ENCODE data around the gene CDON. TPM values are rescaled to one million over a fixed set of nuclear protein-coding genes. Genes with fewer than 3 reads are reported as not detected.

The CDON gene
- total and polyA plus RNA-seq, 2 donors (not counting 1 experiment from before 2014, with no cell fraction given): 0.01 TPM; not detected in 1

GRCh38 chr11:125948278-125949051 lies 114.2 kb downstream of the CDON start:
- Histone ChIP-seq H3K4me2 (replicated peaks; ENCODE audit: low read depth, low read length, poor library complexity, severe bottlenecking) (no peak overlapping the region), H3K9ac (ENCODE audit: low read length) (no peak overlapping the region), H3K79me2 (ENCODE audit: control insufficient read depth, insufficient read depth, low read length) (no peaks in the 10 kb centered on the region), H3K27ac (ENCODE audit: low read length in 2 of 2) (no peak overlapping the region), H3K27me3 (replicated peaks in 1 of 4; ENCODE audit: control extremely low read depth in 1 of 4, control insufficient read depth in 3 of 4, insufficient read depth in 4 of 4, low read length in 3 of 4) (no peaks in the 10 kb centered on the region), H3K4me3 (ENCODE audit: control extremely low read depth in 1 of 5, extremely low read depth in 1 of 5, insufficient read depth in 1 of 5, low read depth in 2 of 5, low read length in 4 of 5) (no peak overlapping the region), H4K20me1 (ENCODE audit: control insufficient read depth, insufficient read depth, low read length, poor library complexity, severe bottlenecking) (no peaks in the 10 kb centered on the region), H2AFZ (ENCODE audit: insufficient read depth, low read depth, low read length, poor library complexity, severe bottlenecking) (no peak overlapping the region), H3K9me3 (ENCODE audit: control extremely low read depth in 1 of 3, control insufficient read depth in 2 of 3, insufficient read depth in 1 of 3, low read length in 2 of 3) (no peaks in the 10 kb centered on the region), H3K36me3 (replicated peaks in 1 of 2; ENCODE audit: control extremely low read depth in 1 of 2, control insufficient read depth in 1 of 2, extremely low read depth in 1 of 2, insufficient read depth in 2 of 2, low read length in 1 of 2) (no peaks in the 10 kb centered on the region), H3K4me1 (ENCODE audit: control insufficient read depth in 2 of 2, insufficient read depth in 2 of 2, low read length in 2 of 2) (no peaks in the 10 kb centered on the region)
- POLR2A ChIA-PET: no interaction called here
- H3K9me3 Mint-ChIP-seq (ENCODE audit: insufficient read depth): no peaks in the 10 kb centered on the region
- DNase-seq (no peak), ATAC-seq (ENCODE audit: low read depth) (no peak)
- no peak overlapping the region for H3K27ac Mint-ChIP-seq
- H3K27me3 Mint-ChIP-seq: peaks cover 7% of the 10 kb centered on the region
- H3K4me1 Mint-ChIP-seq: no peaks in the 10 kb centered on the region
- CTCF ChIA-PET: interaction anchor here (0.6 kb wide), 1 partner anchor 8 kb away, joined by 4 read pairs; no protein-coding TSS in a partner anchor
- TF ChIP-seq, protein P1, sequence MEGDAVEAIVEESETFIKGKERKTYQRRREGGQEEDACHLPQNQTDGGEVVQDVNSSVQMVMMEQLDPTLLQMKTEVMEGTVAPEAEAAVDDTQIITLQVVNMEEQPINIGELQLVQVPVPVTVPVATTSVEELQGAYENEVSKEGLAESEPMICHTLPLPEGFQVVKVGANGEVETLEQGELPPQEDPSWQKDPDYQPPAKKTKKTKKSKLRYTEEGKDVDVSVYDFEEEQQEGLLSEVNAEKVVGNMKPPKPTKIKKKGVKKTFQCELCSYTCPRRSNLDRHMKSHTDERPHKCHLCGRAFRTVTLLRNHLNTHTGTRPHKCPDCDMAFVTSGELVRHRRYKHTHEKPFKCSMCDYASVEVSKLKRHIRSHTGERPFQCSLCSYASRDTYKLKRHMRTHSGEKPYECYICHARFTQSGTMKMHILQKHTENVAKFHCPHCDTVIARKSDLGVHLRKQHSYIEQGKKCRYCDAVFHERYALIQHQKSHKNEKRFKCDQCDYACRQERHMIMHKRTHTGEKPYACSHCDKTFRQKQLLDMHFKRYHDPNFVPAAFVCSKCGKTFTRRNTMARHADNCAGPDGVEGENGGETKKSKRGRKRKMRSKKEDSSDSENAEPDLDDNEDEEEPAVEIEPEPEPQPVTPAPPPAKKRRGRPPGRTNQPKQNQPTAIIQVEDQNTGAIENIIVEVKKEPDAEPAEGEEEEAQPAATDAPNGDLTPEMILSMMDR (IDR thresholded peaks at IDR 0.05): no peak
- TF ChIP-seq EZH2 (IDR thresholded peaks at IDR 0.05; ENCODE audit: borderline replicate concordance, insufficient read depth, low read depth, low read length, poor library complexity, severe bottlenecking): no peak
- no peak overlapping the region for H3K4me3 Mint-ChIP-seq
- intact Hi-C loops (cut with micrococcal nuclease): no loop called here
- 79% methylated on average over 21 of the region's 23 CpGs for WGBS (ENCODE audit: insufficient coverage)
